A673 (cell line): Measurements from ENCODE around the gene SPTBN4. TPM values are rescaled to one million over a fixed set of nuclear protein-coding genes. Genes with fewer than 3 reads are reported as not detected.

Experiments used
- BruUV-seq: library from RNA; stranded (reverse); fragments of 400-500 nt; replicated peaks from 2 replicates; lab custom pipeline; 2021; lab: Mats Ljungman, UMichigan
- CTCF ChIA-PET: fragments of 300-600 bp; sonication (Branson Sonifier 250); formaldehyde crosslinking; loops from one replicate; lab custom pipeline; 2022; ENCODE audit warnings: antibody characterized with exemption; lab: Charles Lee
- POLR2A ChIA-PET: fragments of 300-600 bp; sonication (Branson Sonifier 250); formaldehyde crosslinking; loops from one replicate; lab custom pipeline; 2022; ENCODE audit warnings: antibody characterized with exemption; ENCODE audit not compliant: low non-redundant PET; lab: Charles Lee
- DNase-seq: peaks from one replicate; pipeline ENCODE4 v3.0.0-alpha.2; 2015; ENCODE audit warnings: low spot score
- H3K27ac ChIP-seq: fragments of 200-600 bp; sonication (generic); 2 replicates; pipeline ENCODE4 v1.5.1; 2016; ENCODE audit warnings: mixed run types, low read depth, mild to moderate bottlenecking, mixed read lengths, antibody characterized with exemption, low read length; ENCODE audit not compliant: poor library complexity, severe bottlenecking
- H3K27me3 ChIP-seq: fragments of 200-600 bp; sonication (generic); replicated peaks from 2 replicates; pipeline ENCODE4 v1.6.1; 2017; ENCODE audit warnings: mixed run types, low read depth, mild to moderate bottlenecking, mixed read lengths, antibody characterized with exemption, low read length; ENCODE audit not compliant: insufficient read depth, poor library complexity
- H3K36me3 ChIP-seq: fragments of 200-600 bp; sonication (generic); 2 replicates; pipeline ENCODE4 v1.6.1; 2016; ENCODE audit warnings: mixed run types, mild to moderate bottlenecking, mixed read lengths, antibody characterized with exemption, low read length; ENCODE audit not compliant: insufficient read depth, poor library complexity, severe bottlenecking
- H3K4me1 ChIP-seq: fragments of 200-600 bp; sonication (generic); 2 replicates; pipeline ENCODE4 v1.6.1; 2017; ENCODE audit warnings: mixed run types, mild to moderate bottlenecking, mixed read lengths, antibody characterized with exemption, low read length; ENCODE audit not compliant: insufficient read depth, poor library complexity, severe bottlenecking
- H3K4me3 ChIP-seq: fragments of 200-600 bp; sonication (generic); 2 replicates; pipeline ENCODE4 v1.5.1; 2016; ENCODE audit warnings: low read depth, mixed run types, mild to moderate bottlenecking, mixed read lengths, low read length; ENCODE audit not compliant: poor library complexity, severe bottlenecking
- H3K9me3 ChIP-seq: fragments of 200-600 bp; sonication (generic); 2 replicates; pipeline ENCODE4 v1.6.1; 2016; ENCODE audit warnings: mixed run types, low read depth, mild to moderate bottlenecking, mixed read lengths, antibody characterized with exemption, low read length; ENCODE audit not compliant: poor library complexity, severe bottlenecking
- CTCF ChIP-seq: fragments of 300-800, 200-600 bp; sonication (generic); conservative IDR thresholded peaks from 2 replicates; pipeline ENCODE4 v1.5.1; 2017; ENCODE audit warnings: low read depth, mild to moderate bottlenecking, antibody characterized with exemption, low read length, moderate library complexity, mixed read lengths
- EZH2 ChIP-seq: fragments of 200-600 bp; sonication (generic); IDR thresholded peaks from 2 replicates; pipeline ENCODE4 v1.6.1; 2017; ENCODE audit warnings: borderline replicate concordance, low read depth, mild to moderate bottlenecking, mixed read lengths, antibody characterized with exemption, low read length; ENCODE audit not compliant: poor library complexity, severe bottlenecking
- intact Hi-C: fragments of 100-400 bp; cut with micrococcal nuclease; formaldehyde crosslinking; loops from one replicate; pipeline ENCODE4 v1.10.0; 2022; ENCODE audit not compliant: unreplicated experiment
- total RNA-seq: library from RNA; stranded (reverse); gene quantifications from 2 replicates; pipeline ENCODE4 v1.2.3, GENCODE V29; 2021

Gene SPTBN4
- total RNA-seq, 1 experiment from 2014 or later: 0.43 TPM

- Histone ChIP-seq H3K36me3 (no peaks in the 10 kb centered on the region), H3K4me3 (peak overlapping the region; percentile 29), H3K4me1 (peaks cover 20% of the 10 kb centered on the region), H3K9me3 (no peaks in the 10 kb centered on the region), H3K27ac (no peak overlapping the region), H3K27me3 (no peaks in the 10 kb centered on the region)
- no peak for TF ChIP-seq CTCF
- no peak for TF ChIP-seq EZH2
- POLR2A ChIA-PET: no interaction called here
- CTCF ChIA-PET: no interaction called here
- no peak for DNase-seq
- BruUV-seq: no TSS peak
- intact Hi-C loops: loop anchor here (10.0 kb wide), 1 partner anchor 132 kb away; the partner anchor contains the start of genes BLVRB and SPTBN4
Measured at GRCh38 chr19:40596608-40597328, 130.0 kb downstream of the SPTBN4 start.

- Histone ChIP-seq H3K27ac (no peak overlapping the region), H3K36me3 (no peaks in the 10 kb centered on the region), H3K4me1 (peaks cover 27% of the 10 kb centered on the region), H3K4me3 (peak overlapping the region; percentile 29), H3K9me3 (no peaks in the 10 kb centered on the region), H3K27me3 (no peaks in the 10 kb centered on the region)
- ChIA-PET POLR2A (no interaction called here), CTCF (interaction anchor here (1.0 kb wide), 1 partner anchor 74 kb away, joined by 6 read pairs; no protein-coding TSS in a partner anchor)
- BruUV-seq: no TSS peak
- intact Hi-C loops: loop anchor here (10.0 kb wide), 1 partner anchor 133 kb away; the partner anchor contains the start of genes BLVRB and SPTBN4
- TF ChIP-seq EZH2 (no peak), CTCF (no peak)
- DNase-seq: no peak
Measured at GRCh38 chr19:40597329-40597838, 130.6 kb downstream of the SPTBN4 start.

- peak; percentile 96 for DNase-seq
- no peak for TF ChIP-seq EZH2
- TF ChIP-seq CTCF: peak; percentile 99
- ChIA-PET CTCF (interaction anchor here (0.6 to 2.3 kb wide), 9 partner anchors 17 to 433 kb away, joined by 3 to 15 read pairs (median 6); no protein-coding TSS in a partner anchor), POLR2A (interaction anchor here (0.6 kb wide), 1 partner anchor 1972 kb away, joined by 3 read pairs; no protein-coding TSS in a partner anchor)
- H3K9me3 ChIP-seq: no peaks in the 10 kb centered on the region
- H3K36me3 ChIP-seq: no peaks in the 10 kb centered on the region
- peaks cover 36% of the 10 kb centered on the region for H3K4me1 ChIP-seq
- intact Hi-C loops: loop anchor here (1.0 to 10.0 kb wide), 4 partner anchors 49 to 294 kb away; partner anchors contain the start of genes BLVRB and SPTBN4
- peak overlapping the region; percentile 95 for H3K27ac ChIP-seq
- no peaks in the 10 kb centered on the region for H3K27me3 ChIP-seq
- H3K4me3 ChIP-seq: peak overlapping the region; percentile 61
- no TSS peak for BruUV-seq
Measured at GRCh38 chr19:40598121-40598917, 131.5 kb downstream of the SPTBN4 start.
